Posterior cingulate gyrus (tissue), 11 donors: ENCODE results near the gene NRG2.

ENCODE experiments used
- DNase-seq, 10 donors: peaks; one replicate each; pipeline versions ENCODE4 v3.0.0 to v3.0.0-alpha.2; 2020 to 2021; ENCODE audit warnings: mixed read lengths in 3 of 10
- intact Hi-C: fragments of 100-400 bp; cut with DNase I; formaldehyde crosslinking; loops from one replicate; pipeline ENCODE4 v1.15.1; 2023

NRG2 gene

GRCh38 chr5:139809331-139809810 lies 233.7 kb downstream of the NRG2 start:
- DNase-seq = peak in 1 of 10 donors; percentile 76
- intact Hi-C loops = loop anchor here (5.0 kb wide), 1 partner anchor 33 kb away; no protein-coding TSS in a partner anchor

- intact Hi-C loops = loop anchor here (5.0 kb wide), 1 partner anchor 34 kb away; no protein-coding TSS in a partner anchor
- DNase-seq = peak in 2 of 10 donors; percentile 73 to 85
These were observed 234.4 kb downstream of the NRG2 start for GRCh38 chr5:139808481-139809330.

GRCh38 chr5:139807647-139808030 lies 235.5 kb downstream of the NRG2 start:
- peak in 2 of 10 donors; percentile 31 to 39 for DNase-seq
- intact Hi-C loops = loop anchor here (5.0 kb wide), 1 partner anchor 35 kb away; no protein-coding TSS in a partner anchor

GRCh38 chr5:139806726-139807646 lies 236.1 kb downstream of the NRG2 start:
- DNase-seq = peak in 8 of 10 donors; percentile 37 to 90 (median 63)
- intact Hi-C loops = loop anchor here (5.0 kb wide), 1 partner anchor 35 kb away; no protein-coding TSS in a partner anchor

GRCh38 chr5:139806111-139806510 lies 237.0 kb downstream of the NRG2 start:
- DNase-seq = peak in 9 of 10 donors; percentile 48 to 92 (median 69)
- intact Hi-C loops = loop anchor here (5.0 kb wide), 1 partner anchor 36 kb away; no protein-coding TSS in a partner anchor

- peak in 1 of 10 donors; percentile 8 for DNase-seq
- intact Hi-C loops = loop anchor here (5.0 kb wide), 1 partner anchor 37 kb away; no protein-coding TSS in a partner anchor
These were observed 237.6 kb downstream of the NRG2 start for GRCh38 chr5:139805545-139805944.

GRCh38 chr5:139804800-139805397 lies 238.2 kb downstream of the NRG2 start:
- DNase-seq = peak in 2 of 10 donors; percentile 20 to 49
- intact Hi-C loops = loop anchor here (5.0 kb wide), 1 partner anchor 37 kb away; no protein-coding TSS in a partner anchor

GRCh38 chr5:139803978-139804377 lies 239.1 kb downstream of the NRG2 start:
- intact Hi-C loops = no loop called here
- DNase-seq = peak in 2 of 10 donors; percentile 38 to 55

- DNase-seq = peak in 2 of 10 donors; percentile 50
- intact Hi-C loops = no loop called here
These were observed 243.7 kb downstream of the NRG2 start for GRCh38 chr5:139799359-139799758.

- intact Hi-C loops = no loop called here
- no peak for DNase-seq
These were observed 244.2 kb downstream of the NRG2 start for GRCh38 chr5:139798883-139799282.

GRCh38 chr5:139797856-139798510 lies 245.1 kb downstream of the NRG2 start:
- intact Hi-C loops = no loop called here
- DNase-seq = peak in 3 of 10 donors; percentile 37 to 62 (median 59)

- DNase-seq = peak in 3 of 10 donors; percentile 26 to 32 (median 27)
- intact Hi-C loops = no loop called here
These were observed 245.8 kb downstream of the NRG2 start for GRCh38 chr5:139797335-139797734.
